GM19467 (cell line): Measurements from ENCODE around the gene RNF180.
"Not testable (repeated sequence)": the region's sequence is repeated elsewhere in the genome, so short reads cannot be mapped to it uniquely, and the experiment has no call there.

ENCODE experiments used
- ATAC-seq: cut with Tn5 transposase; IDR thresholded peaks from one replicate; pipeline ENCODE4 v1.9.1; 2021; ENCODE audit warnings: mild to moderate bottlenecking, moderate library complexity; ENCODE audit not compliant: unreplicated experiment

Gene RNF180

DNA sequence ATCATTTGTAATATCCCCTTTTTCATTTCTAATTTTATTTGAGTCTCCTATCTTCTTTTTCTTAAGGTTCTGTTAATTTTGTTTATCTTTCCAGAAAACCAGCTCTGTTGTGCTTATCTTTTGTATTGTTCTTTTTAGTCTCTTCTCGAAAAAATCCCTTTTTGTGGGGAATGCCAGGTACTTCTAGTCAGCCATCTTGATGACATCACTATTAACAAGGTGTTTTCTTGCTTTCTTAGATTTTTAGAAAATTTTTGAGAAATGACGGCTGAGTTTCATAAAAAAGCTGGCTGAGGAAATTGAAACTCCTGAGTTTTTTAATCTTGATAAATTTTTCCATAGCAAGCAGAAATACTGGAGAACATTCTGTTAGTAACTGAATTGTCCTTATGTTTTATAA, 10.7 kb downstream of the RNF180 start:
- ATAC-seq: no peak

GRCh38 chr5:64180661-64181343, 15.2 kb downstream of the RNF180 start:
- ATAC-seq: no peak

- ATAC-seq: no peak
Measured at GRCh38 chr5:64181440-64181839, 15.8 kb downstream of the RNF180 start.

- ATAC-seq: no peak
Measured at GRCh38 chr5:64183956-64184355, 18.3 kb downstream of the RNF180 start.

DNA sequence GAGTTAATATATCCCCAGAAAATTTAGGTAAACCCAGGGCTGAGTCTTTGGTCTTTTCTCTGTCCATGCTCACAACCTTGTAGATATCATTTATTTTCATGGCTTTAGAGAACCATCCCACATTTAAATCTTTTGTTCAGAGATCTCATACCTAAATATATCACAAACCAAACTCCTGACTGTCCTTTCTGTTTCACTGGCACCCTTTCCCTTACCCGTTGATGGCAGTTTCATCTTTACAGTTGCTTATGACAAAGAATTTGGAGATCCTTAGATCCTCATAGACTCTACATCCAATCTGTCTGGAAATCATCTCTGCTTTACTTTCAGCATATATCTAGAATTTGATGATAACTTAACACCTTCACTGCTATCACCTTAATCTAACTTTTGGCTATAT, 19.2 kb downstream of the RNF180 start:
- ATAC-seq: no peak

- ATAC-seq: no peak
Measured at GRCh38 chr5:64188776-64189175, 23.1 kb downstream of the RNF180 start.

GRCh38 chr5:64190562-64191306, 25.1 kb downstream of the RNF180 start:
- no peak for ATAC-seq

DNA sequence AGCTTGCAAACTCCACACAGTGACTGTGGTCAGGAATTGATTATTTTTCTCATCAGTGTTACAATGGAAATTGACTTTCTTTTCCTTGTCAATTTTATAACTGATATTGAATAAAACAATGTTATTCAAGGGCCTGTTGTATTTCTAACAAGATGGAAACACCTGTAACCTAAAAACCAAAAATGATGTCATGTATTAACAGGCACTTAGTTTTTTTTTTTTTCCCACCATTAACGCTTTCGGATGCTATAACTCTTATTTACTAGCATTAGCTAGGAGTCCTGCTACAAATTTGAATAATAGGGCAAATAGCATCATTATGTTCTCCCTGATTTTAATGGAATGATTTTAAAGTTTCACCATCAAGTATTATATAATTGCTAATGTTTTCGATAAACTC, 30.3 kb downstream of the RNF180 start:
- ATAC-seq: no peak

GRCh38 chr5:64199425-64199824, 33.8 kb downstream of the RNF180 start:
- no peak for ATAC-seq

- ATAC-seq: no peak
Measured at GRCh38 chr5:64201996-64202395, 36.4 kb downstream of the RNF180 start.

DNA sequence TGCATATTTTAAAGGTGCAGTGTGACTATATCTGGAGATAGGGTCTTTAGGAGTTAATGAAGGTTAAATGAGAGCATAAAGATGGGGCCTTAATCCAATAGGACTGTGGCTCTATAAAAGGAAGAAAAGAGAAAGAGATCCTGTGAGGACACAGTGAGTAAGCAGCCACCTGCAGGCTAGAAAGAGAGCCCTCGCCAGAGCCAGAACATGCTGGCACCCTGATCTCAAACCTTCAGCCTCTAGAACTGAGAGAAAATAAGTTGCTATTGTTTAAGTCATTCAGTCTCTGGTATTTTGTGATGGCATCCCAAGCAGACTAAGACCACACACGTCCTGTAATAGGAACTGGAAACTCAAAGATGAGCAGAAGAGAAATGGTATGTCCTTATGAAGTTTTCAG, 41.0 kb downstream of the RNF180 start:
- ATAC-seq: no peak

- ATAC-seq: no peak
Measured at GRCh38 chr5:64207978-64208377, 42.3 kb downstream of the RNF180 start.

- no peak for ATAC-seq
Measured at GRCh38 chr5:64209353-64209752, 43.7 kb downstream of the RNF180 start.

GRCh38 chr5:64210866-64211265, 45.2 kb downstream of the RNF180 start:
- no peak for ATAC-seq

DNA sequence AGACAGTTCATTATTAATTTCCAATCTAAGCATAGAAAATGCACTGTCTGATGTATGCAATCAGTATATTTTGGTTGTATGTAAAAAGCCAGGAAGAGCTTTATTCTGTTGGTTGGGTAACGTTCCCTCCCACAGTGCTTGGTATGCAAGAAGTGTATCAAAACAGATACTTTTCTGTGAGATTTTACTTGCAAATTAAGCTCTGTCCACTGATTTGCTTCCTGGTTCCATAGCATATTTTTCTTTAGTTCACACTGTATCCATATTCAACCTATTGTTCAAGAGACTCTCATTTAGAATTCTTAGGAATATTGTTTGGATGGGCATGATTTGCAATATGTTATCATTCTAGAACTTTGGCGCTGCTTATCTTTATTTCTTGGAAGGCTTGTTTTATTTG, 47.4 kb downstream of the RNF180 start:
- no peak for ATAC-seq

DNA sequence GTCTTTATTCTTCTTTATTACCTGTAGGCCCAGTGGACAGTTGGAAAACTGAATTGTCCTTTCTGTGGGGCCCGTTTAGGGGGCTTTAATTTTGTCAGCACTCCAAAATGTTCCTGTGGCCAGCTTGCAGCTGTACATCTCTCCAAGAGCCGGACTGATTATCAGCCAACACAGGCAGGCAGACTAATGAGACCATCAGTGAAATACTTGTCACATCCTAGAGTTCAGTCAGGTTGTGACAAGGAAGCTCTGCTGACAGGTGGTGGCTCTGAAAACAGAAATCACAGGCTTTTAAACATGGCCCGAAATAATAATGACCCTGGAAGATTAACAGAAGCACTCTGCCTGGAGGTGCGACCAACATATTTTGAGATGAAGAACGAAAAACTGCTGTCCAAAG, 47.9 kb downstream of the RNF180 start:
- ATAC-seq: no peak

DNA sequence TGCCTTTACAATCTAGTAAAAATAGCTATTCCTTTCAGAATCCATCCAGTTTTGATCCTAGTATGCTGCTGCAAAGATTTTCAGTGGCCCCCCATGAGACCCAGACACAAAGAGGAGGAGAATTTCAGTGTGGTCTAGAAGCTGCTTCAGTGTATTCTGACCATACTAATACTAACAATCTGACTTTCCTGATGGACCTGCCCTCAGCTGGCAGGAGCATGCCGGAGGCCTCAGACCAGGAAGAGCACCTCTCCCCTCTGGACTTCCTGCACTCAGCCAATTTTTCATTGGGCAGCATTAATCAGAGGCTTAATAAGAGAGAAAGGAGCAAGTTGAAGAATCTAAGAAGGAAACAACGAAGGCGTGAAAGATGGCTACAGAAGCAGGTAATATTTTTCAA, 48.5 kb downstream of the RNF180 start:
- no peak for ATAC-seq

DNA sequence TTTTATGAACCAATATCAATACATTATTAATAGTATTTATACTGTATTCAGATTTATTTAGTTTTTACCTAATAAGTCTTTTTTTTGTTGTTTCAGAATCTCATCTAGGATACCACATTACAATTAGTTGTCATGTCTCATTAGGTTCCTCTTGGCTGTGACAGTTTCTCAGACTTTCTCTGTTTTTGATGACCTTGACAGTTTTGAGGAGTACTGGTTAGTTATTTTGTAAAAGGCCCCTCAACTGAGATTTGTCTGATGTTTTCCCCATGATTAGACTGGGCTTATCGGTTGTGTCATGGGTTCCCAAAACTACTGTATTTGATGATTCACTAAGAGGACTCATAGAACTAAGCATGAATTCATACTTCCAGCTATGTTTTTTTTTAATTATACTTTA, 56.3 kb downstream of the RNF180 start:
- ATAC-seq: no peak

GRCh38 chr5:64225286-64225981, 59.8 kb downstream of the RNF180 start:
- not testable (repeated sequence) for ATAC-seq

DNA sequence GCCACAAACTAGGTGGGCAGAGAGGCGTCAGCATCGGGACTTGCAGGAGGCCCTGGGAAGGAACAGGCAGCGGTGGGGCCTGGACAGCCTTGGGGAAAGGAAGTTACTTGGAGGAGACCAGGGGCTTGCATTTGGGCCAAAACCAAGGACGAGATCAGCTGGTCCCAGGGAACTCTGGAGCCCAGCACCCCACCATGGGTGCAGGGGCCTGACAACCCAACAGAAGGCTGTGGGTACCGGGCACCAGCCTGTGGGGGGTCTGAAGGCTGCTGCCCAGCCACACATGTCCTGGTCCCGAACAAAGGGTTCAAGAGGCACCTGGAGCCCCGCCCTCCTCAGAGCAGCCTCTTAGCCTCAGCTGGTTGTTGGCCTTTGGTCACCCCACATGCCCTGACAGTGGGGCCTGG, 61.5 kb downstream of the RNF180 start:
- not testable (repeated sequence) for ATAC-seq

DNA sequence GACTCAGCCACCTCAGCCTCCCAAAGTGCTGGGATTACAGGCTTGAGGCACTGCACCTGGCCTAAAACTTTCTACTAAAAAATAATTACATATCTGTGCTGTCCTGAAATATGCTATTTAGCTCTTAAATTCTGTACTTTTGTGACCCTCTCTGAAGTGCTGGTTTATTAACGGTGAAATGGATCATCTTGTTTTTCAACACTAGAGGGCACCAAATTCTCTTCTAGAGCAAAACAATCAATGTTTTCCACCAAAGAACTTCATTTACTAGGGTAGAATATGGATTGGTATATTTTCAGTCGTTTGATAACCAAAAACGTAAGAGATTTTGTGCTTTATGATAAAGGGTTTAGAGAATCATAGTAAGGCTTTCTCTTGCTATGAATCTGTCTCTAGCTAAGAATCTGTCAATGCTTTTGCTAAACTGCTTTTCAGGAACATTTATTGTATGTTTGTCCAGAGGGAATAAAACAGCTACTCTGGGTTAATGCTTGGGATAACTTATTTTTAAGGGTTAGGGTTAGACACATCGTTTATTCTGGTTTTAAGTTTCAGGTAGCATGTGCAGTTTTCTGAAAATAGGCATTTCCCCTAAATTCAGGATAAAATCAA, 63.6 kb downstream of the RNF180 start:
- ATAC-seq: no peak

- no peak for ATAC-seq
Measured at GRCh38 chr5:64260756-64261155, 95.1 kb downstream of the RNF180 start.
